CD4-positive, alpha-beta T cell (primary cell): Measurements from ENCODE around the gene LRFN4. TPM values are rescaled to one million over a fixed set of nuclear protein-coding genes. Genes with fewer than 3 reads are reported as not detected.
A peak's percentile ranks its signal among the peaks of the same experiment; 100 is the strongest.

Source experiments
- ATAC-seq: fragments of 200-7000 bp; cut with Tn5 transposase; one replicate; pipeline ENCODE4 v1.10.0; 2022; ENCODE audit warnings: mild to moderate bottlenecking; ENCODE audit not compliant: poor library complexity
- CTCF ChIA-PET: fragments of 350-600 bp; sonication (Branson Sonifier 250); formaldehyde crosslinking; loops from one replicate; lab custom pipeline; 2021; ENCODE audit warnings: antibody characterized with exemption, inconsistent platforms; lab: Charles Lee
- POLR2A ChIA-PET: fragments of 350-600 bp; sonication (Branson Sonifier 250); formaldehyde crosslinking; loops from one replicate; lab custom pipeline; 2021; ENCODE audit warnings: antibody characterized with exemption, inconsistent platforms; lab: Charles Lee
- DNase-seq, 14 experiments: peaks; one replicate each; pipeline ENCODE4 v3.0.0-alpha.2; 2013 to 2020; ENCODE audit warnings: mixed read lengths in 2 of 14
- H3K27ac ChIP-seq, 2 donors: one replicate each; pipeline versions ENCODE4 v1.5.1 to v1.7.0; 2013; ENCODE audit warnings: low read length in 2 of 2, low read depth in 1 of 2, mild to moderate bottlenecking in 1 of 2
- H3K27me3 ChIP-seq, 2 experiments: 1 replicate in 1 of 2; 2 replicates in 1 of 2; pipeline versions ENCODE4 v1.6.1 to v1.7.0; 2013; ENCODE audit warnings: low read length in 2 of 2, control low read depth in 1 of 2, mild to moderate bottlenecking in 1 of 2, moderate library complexity in 1 of 2; ENCODE audit not compliant: insufficient read depth in 2 of 2, control insufficient read depth in 1 of 2
- H3K36me3 ChIP-seq: one replicate; pipeline ENCODE4 v1.6.1; 2013; ENCODE audit warnings: low read length, control low read depth; ENCODE audit not compliant: insufficient read depth
- H3K4me1 ChIP-seq: one replicate; pipeline ENCODE4 v1.6.1; 2013; ENCODE audit warnings: low read length, control low read depth; ENCODE audit not compliant: insufficient read depth
- H3K4me3 ChIP-seq: one replicate; pipeline ENCODE4 v1.5.1; 2013; ENCODE audit warnings: mild to moderate bottlenecking, low read length, moderate library complexity
- H3K9me3 ChIP-seq, 2 experiments: 1 replicate in 1 of 2; 2 replicates in 1 of 2; pipeline versions ENCODE4 v1.6.1 to v1.7.0; 2013; ENCODE audit warnings: low read length in 2 of 2, mild to moderate bottlenecking in 2 of 2, control low read depth in 1 of 2, moderate library complexity in 1 of 2; ENCODE audit not compliant: control insufficient read depth in 1 of 2, insufficient read depth in 1 of 2
- H3K27ac Mint-ChIP-seq: one replicate; pipeline ENCODE4 v1.8.0; 2020; ENCODE audit warnings: mixed read lengths
- H3K27me3 Mint-ChIP-seq: one replicate; pipeline ENCODE4 v1.8.0; 2021; ENCODE audit warnings: mixed read lengths
- H3K36me3 Mint-ChIP-seq: one replicate; pipeline ENCODE4 v1.8.0; 2021; ENCODE audit warnings: low read depth, mixed read lengths
- H3K4me1 Mint-ChIP-seq: one replicate; pipeline ENCODE4 v1.8.0; 2021; ENCODE audit warnings: low read depth, mixed read lengths
- H3K4me3 Mint-ChIP-seq: one replicate; pipeline ENCODE4 v1.8.0; 2020; ENCODE audit warnings: mild to moderate bottlenecking, mixed read lengths
- H3K9me3 Mint-ChIP-seq: one replicate; pipeline ENCODE4 v1.8.0; 2020; ENCODE audit warnings: mixed read lengths
- CTCF ChIP-seq: fragments of 200-600 bp; IDR thresholded peaks from one replicate; pipeline ENCODE4 v1.8.0; 2022; ENCODE audit warnings: antibody characterized with exemption, mild to moderate bottlenecking
- intact Hi-C, 2 experiments: fragments of 100-400 bp; cut with DNase I in 1 of 2; cut with micrococcal nuclease in 1 of 2; formaldehyde crosslinking; loops; one replicate each; pipeline versions ENCODE4 v1.15.1 to v1.9.0; 2023 to 2025; cut with DNase I, micrococcal nuclease
- total RNA-seq, 174 experiments: library from RNA in 2 of 174; stranded (reverse) in 2 of 174; gene quantifications; one replicate each; pipeline ENCODE4 v1.2.3 and lab custom pipeline; 2021 to 2026

LRFN4 gene
- total RNA-seq, 2 experiments from 2014 or later: 1.6 to 2.5 TPM

GRCh38 chr11:66869567-66869870 is 12.7 kb downstream of the LRFN4 start:
- intact Hi-C loops: no loop called here
- Histone ChIP-seq H3K27ac (no peak overlapping the region), H3K36me3 (no peaks in the 10 kb centered on the region), H3K4me1 (peaks cover 8% of the 10 kb centered on the region), H3K27me3 (no peaks in the 10 kb centered on the region), H3K4me3 (no peak overlapping the region), H3K9me3 (no peaks in the 10 kb centered on the region)
- Mint-ChIP-seq H3K27me3 (no peaks in the 10 kb centered on the region), H3K4me3 (no peak overlapping the region), H3K4me1 (peaks cover 11% of the 10 kb centered on the region), H3K36me3 (no peaks in the 10 kb centered on the region), H3K27ac (no peak overlapping the region), H3K9me3 (no peaks in the 10 kb centered on the region)
- ChIA-PET POLR2A (interaction anchor here (0.6 kb wide), 1 partner anchor 35 kb away, joined by 3 read pairs; no protein-coding TSS in a partner anchor), CTCF (no interaction called here)
- no peak for ATAC-seq
- TF ChIP-seq CTCF: no peak
- peak in 1 of 14 experiments; percentile 23 for DNase-seq

- Mint-ChIP-seq H3K4me3 (no peak overlapping the region), H3K36me3 (no peaks in the 10 kb centered on the region), H3K27ac (no peak overlapping the region), H3K4me1 (peaks cover 11% of the 10 kb centered on the region), H3K9me3 (no peaks in the 10 kb centered on the region), H3K27me3 (no peaks in the 10 kb centered on the region)
- Histone ChIP-seq H3K36me3 (no peaks in the 10 kb centered on the region), H3K4me1 (peaks cover 8% of the 10 kb centered on the region), H3K27ac (no peak overlapping the region), H3K27me3 (no peaks in the 10 kb centered on the region), H3K9me3 (no peaks in the 10 kb centered on the region), H3K4me3 (no peak overlapping the region)
- ATAC-seq (no peak), DNase-seq (no peak)
- POLR2A ChIA-PET: interaction anchor here (0.6 kb wide), 1 partner anchor 36 kb away, joined by 3 read pairs; no protein-coding TSS in a partner anchor
- intact Hi-C loops: no loop called here
- CTCF ChIA-PET: no interaction called here
- no peak for TF ChIP-seq CTCF
These were observed 13.3 kb downstream of the LRFN4 start for GRCh38 chr11:66870131-66870530.

GRCh38 chr11:66870616-66871520 is 14.0 kb downstream of the LRFN4 start:
- Histone ChIP-seq H3K27me3 (no peaks in the 10 kb centered on the region), H3K4me1 (peaks cover 8% of the 10 kb centered on the region), H3K9me3 (no peaks in the 10 kb centered on the region), H3K27ac (no peak overlapping the region), H3K36me3 (no peaks in the 10 kb centered on the region), H3K4me3 (no peak overlapping the region)
- peaks cover 11% of the 10 kb centered on the region for H3K4me1 Mint-ChIP-seq
- no peak for TF ChIP-seq CTCF
- POLR2A ChIA-PET: no interaction called here
- DNase-seq (no peak), ATAC-seq (no peak)
- H3K27ac Mint-ChIP-seq: no peak overlapping the region
- H3K4me3 Mint-ChIP-seq: no peak overlapping the region
- H3K27me3 Mint-ChIP-seq: no peaks in the 10 kb centered on the region
- intact Hi-C loops: no loop called here
- H3K36me3 Mint-ChIP-seq: no peaks in the 10 kb centered on the region
- CTCF ChIA-PET: no interaction called here
- H3K9me3 Mint-ChIP-seq: no peaks in the 10 kb centered on the region
